GM21515 (cell line): Measurements from ENCODE around the gene VWA2.

Source experiments
- ATAC-seq: cut with Tn5 transposase; IDR thresholded peaks from one replicate; pipeline ENCODE4 v1.9.1; 2021; ENCODE audit not compliant: unreplicated experiment

The VWA2 gene, protein sequence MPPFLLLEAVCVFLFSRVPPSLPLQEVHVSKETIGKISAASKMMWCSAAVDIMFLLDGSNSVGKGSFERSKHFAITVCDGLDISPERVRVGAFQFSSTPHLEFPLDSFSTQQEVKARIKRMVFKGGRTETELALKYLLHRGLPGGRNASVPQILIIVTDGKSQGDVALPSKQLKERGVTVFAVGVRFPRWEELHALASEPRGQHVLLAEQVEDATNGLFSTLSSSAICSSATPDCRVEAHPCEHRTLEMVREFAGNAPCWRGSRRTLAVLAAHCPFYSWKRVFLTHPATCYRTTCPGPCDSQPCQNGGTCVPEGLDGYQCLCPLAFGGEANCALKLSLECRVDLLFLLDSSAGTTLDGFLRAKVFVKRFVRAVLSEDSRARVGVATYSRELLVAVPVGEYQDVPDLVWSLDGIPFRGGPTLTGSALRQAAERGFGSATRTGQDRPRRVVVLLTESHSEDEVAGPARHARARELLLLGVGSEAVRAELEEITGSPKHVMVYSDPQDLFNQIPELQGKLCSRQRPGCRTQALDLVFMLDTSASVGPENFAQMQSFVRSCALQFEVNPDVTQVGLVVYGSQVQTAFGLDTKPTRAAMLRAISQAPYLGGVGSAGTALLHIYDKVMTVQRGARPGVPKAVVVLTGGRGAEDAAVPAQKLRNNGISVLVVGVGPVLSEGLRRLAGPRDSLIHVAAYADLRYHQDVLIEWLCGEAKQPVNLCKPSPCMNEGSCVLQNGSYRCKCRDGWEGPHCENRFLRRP

DNA sequence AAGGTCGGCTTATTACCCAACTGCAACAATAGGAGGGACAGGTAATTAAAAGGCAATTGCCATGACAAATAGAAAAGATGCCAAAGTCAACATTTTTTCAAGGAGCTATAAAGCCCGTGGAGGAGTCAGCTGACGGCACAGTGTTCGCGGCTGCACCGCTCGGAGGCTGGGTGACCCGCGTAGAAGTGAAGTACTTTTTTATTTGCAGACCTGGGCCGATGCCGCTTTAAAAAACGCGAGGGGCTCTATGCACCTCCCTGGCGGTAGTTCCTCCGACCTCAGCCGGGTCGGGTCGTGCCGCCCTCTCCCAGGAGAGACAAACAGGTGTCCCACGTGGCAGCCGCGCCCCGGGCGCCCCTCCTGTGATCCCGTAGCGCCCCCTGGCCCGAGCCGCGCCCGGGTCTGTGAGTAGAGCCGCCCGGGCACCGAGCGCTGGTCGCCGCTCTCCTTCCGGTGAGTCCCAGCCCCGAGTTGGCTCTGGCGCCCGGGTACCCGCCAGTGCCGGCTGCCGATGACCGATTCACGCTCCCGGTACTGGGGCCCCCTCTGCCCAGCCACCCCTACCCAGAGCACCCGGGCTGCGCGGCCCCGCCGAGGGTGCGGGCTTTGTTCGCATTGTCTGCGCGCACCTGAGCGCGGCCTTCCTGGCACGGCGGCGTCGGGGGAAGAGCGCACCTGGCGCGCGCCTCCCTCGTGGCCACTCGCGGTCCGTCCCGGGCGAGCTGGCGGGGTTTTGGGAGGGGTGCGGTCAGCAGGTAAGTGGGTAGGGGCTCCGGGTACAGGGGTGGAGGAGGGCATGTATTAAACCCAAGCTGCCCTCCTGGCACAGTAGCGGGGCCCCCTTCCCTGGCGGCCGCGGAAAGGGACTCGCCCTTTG lies at the start of gene VWA2:
TSS of gene VWA2 (plus strand) at position 138 of the 877 bp plus-strand sequence. CDS start 9,460 bp downstream, outside the sequence.
- ATAC-seq, result no peak

DNA sequence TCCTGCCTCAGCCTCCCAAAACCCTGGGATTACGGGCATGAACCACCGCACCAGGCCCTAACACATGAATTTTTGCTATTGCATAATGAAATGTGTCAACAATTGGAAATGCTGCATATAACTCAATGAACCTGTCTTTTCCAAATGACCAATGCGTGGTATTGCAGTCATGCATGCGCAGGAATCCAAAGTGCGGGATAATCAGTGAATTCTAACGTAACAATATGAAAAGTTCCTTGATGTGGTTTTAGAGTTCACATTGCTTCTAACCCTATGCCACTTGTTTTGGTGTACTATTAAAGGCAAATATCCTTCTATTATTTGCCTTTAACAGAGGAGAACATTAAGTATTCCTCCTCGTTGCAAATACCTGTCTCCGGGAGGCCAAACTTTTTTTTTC lies 49.4 kb upstream of the VWA2 start:
- ATAC-seq, result no peak

DNA sequence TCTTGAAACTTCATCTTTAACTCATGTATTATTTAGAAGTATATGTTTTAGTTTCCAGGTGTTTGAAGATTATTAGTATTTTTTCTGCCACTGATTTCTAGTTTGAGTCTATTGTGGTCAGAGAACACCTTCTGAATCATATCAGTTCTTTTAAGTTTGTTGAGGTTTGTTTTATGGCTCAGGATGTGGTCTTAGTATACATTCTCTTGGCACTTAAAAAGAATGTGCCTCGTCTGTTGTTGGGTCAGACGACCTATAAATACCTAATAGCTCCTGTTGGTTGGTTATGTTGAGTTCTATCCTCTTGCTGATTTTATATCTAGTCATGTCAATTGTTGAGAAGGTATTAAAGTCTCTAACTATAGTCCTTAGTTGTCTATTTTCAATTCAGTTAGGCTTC lies 44.0 kb upstream of the VWA2 start:
- peak; percentile 80 for ATAC-seq

DNA sequence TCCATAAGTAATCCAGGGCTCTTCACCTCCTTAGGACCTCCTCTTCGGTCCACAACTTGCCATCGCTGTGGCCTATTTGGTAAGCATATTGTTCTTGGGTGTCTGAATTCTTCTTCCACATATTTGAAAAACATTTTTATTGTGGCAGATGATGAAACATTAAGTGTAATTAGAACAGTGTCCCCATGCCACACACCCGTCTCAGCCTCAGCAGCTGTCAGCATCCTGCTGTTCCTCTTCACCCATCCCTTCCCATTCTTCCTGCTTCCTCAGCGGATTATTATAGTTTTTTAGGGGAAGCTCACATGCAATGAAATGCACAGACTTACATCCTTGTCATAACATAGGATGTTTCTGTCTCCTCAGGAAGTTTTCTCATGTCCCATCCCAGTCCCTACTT lies 39.8 kb upstream of the VWA2 start:
- ATAC-seq, result no peak

DNA sequence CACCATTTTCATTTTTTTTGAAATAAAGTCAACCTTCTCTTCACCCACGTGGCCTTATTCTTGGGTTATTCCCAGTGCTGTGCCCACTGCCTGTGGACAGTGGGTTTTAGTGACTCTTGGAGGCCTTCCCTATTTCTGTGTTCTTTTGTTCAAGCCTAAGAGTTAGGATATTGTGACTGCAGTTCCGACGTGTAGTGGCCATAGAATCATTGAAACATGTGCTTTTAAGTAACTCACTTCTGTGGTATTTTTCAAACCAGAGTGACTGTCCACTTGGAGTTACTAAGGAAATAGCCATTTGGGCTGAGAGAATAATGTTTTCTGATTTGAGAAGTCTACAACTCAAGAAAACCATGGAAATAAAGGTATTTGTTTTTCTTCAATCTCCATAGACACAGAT lies 36.2 kb upstream of the VWA2 start:
- no peak for ATAC-seq

DNA sequence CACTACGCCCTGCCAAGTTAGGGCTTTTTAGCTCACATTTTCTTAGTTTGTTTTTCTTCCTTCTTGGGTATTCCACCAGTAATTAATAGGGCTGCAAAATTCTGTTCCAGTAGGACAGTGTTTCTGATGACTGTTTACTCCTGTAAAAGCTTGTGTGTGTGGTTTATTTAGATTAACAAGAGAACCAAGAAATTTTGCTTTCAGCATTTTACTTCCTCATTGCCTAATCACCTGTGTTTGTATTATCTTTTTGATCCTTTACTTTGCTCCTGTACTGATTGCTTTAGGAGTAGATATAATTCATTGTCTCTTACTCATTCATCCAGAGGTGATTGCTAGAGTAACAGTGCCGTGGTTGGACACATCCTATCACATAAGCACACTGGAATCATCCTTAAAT lies 32.2 kb upstream of the VWA2 start:
- no peak for ATAC-seq

DNA sequence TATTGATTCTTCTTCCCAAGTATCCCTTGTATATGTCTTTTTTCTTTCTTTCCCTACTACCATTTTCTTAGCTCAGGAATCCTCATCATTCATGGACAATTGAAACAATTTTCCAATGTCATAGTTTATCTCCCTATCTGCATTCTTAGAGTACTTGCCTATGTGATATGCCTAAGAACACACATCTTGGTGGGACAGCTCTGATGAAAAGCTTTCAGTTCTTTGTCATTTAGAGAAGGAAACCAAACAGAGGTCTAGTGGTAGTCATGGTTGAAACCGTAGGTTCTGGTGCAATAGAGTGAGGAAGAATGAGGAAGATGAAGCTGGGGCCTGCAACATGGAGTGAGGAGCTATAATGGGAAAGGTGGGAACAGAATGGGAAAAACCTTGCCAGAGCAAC lies 31.7 kb upstream of the VWA2 start:
- ATAC-seq, result no peak

DNA sequence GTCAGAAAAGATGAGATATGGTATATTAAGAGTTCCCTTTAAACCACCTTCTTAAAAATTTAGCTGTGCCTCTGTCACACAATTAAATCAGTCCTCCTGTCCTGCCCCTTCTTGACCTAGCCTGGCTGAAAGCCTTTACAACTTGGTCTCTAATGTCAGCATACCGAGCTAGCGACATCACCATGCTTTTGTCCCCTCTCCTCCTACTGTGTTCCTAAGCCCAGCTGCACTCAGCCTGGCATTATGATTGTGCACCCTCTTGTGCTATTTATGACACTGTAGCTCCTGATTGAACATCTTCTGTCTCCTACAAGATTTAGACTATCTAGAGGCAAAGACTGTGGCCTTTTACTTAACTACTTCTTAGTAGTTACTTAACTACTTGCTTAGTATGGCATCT lies 30.7 kb upstream of the VWA2 start:
- ATAC-seq, result no peak

DNA sequence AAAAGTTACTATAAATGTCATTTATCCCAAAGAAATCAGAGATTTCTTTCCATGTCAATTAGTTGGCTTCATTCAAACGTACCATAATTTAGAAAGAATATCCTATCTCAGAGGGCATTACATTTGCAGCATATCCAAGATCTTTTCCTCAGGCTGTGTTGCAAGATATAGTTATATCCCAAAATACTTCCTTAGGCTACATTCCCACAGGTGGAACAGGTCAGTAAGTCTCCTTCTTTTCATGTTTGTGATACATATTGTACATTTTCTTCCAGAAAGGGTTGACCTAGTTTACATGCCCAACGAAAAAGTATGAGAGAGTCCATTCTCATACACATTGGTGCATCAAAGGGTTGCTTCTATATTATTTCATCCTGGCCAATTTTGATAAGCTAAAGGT lies 26.9 kb upstream of the VWA2 start:
- no peak for ATAC-seq

DNA sequence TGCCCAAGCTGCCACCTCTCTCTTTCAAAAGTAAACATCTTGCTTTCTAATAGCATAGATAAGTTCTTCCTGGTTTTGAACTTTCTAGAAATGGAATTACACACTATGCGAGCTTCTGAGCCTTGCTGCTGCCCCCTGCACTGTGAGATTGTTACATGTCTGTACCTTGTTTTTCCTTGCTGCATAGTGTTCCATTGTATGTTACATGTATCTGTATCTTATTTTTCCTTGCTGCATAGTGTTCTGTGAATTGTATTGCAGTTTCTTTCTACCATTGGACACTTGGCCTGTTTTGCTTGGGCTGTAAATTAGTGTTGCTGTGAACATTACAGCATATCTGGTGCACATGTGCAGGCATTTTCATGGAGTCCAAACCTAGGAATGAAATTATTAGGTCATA lies 24.0 kb upstream of the VWA2 start:
- ATAC-seq, result no peak

DNA sequence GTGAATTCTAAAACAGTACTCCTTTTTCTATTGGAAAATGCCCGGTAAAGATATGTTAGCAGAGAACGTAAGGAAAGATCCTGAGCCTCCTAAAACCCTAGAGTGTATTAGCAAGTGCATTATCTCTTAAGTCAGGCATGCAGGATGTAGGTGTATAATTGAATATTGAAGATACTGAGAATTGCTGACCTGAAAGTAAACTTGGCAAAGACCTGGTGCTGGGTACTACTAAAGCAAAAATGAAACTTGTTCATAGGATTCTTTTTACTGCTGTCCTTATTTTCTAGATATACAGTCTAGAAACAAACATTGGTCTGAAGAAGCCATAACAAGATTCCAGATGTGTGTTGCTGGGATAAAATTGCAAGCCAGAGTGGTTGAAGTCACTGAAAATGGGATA lies 18.8 kb upstream of the VWA2 start:
- no peak for ATAC-seq

DNA sequence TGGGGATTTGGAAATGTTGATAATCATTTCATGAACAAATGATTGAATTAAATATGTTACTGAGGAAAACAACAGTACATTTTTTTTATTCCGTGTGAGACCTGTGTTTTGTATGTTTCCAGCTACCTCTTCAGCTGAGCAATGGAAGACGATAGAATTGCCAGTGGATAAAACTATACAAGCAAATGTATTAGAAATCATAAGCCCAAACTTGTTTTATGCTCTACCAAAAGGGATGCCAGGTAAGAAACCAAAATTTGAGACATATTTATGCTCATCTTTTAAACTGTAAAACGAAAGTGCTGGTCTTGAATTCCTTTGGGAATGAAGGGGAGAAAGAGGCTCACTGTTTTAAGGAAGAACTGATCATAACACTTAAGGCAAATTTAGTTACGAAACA lies 17.8 kb upstream of the VWA2 start:
- no peak for ATAC-seq

DNA sequence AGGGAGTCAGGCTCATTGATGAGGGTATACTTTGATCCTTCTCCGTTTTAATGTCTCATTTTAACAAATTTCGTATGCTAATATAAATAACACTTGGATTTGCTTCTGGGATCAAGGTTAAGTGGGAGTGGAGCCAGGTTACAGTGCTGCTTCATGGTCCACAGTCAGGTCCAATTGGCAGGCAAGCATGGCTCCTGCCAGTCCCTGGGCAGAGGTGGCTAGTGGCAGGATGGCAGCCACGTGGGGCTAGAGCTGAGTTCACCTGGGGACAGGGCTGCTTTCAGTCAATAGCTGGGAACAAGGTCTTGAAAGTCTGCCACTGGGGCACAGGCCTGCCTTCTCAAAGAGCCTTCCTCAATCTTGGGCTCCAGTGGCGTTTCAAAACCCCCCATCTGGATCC lies 16.0 kb upstream of the VWA2 start:
- no peak for ATAC-seq

DNA sequence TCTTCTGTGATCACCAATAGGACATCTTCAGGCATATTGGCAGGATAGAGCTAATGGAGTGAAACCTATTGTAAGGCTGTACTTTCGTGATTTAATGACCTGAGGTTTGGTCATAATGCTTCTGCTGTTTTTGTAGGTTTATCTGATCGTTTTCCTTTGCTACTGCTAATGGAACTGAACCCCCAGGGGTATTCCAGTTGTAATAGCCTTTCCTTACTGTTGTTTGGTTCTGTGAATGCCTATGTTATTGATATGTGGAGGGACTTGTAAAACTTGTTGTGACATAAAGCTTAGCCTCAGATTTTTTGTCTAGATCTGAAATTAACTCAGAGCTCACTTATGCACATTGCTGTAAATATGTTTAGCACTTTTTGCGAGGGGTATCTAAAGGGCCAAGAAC lies 10.9 kb upstream of the VWA2 start:
- no peak for ATAC-seq

DNA sequence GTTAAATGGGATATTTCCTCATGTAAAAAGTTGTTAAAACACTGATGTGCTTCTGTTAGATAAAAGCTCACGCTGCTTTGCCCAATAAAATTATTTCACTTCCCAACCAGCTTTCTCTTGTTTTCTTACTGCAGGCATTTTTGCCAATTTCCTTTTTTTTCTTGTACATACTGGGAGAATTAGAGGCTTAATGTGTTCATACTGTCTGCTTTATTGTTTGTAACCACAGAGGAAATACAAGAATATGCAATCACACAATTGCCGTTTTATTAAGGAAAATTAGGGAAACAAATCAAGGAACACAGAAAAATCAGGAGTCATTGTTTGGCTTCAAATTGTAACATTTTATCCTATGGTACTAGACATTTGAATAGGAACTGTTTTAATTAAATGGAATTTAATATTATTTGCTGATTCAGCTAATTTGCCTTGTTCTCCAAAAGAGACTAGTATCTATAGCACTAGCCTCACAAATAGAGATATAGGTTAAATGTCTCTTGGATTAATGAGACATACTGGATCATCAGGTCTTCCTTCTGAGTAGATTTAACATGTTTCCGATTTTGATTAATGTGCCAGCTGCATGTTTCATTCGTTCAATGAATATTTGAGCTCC lies 6.4 kb upstream of the VWA2 start:
- no peak for ATAC-seq

DNA sequence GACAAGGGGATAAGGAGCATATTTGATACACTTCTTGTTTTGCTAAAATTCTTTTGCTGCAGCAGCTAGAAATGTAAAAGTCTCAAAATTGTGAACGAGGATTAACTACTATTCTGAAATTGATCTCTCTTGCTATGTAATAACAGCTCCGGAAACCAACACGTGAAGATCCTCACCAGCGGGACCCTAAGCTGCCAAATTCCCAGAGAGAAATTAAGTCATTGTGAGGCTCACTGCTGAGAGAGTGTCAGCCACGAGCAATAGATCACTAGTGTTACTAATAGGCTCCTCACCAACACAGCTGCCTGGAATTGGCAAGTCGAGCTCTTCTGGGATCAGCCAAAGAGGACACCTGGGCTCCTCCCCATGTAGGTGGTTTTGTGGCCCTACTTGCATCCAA lies 5.6 kb upstream of the VWA2 start:
- ATAC-seq, result no peak

DNA sequence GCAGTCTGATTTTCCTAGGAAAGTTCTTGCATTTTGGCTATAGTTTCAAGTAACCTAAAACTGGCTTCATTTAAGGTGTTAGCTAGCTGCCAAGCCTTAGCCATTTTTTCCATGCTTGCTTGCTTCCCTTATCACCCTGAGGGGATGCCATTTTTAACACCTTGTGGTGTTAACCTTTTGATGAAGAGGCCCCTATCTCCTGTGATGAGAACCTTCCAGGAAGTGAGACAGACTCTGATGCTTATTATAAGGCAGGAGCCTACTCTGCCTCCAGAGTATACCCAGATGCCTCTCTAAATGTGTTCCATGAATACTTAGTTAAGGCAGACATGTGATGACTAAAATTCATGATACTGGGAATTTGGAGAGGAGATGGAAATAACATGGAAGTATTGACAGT lies 4.9 kb upstream of the VWA2 start:
- no peak for ATAC-seq

DNA sequence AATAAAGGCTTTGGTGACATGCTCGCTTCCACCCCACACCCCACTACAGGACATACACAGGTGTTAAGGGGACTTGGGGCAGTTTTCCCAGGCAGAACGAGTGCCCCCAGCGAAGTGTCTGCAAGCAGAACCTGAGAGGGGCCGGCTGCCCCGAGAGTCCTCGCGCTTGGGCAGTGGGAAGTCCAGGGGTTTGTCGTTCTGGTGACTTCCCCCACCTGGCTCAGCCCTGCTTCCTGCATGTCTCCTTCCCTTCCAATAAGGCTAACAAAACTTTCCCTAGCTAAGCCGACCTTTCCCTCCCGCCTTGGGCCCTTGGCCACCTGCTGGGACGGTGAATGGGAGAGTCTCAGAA lies 916 bp downstream of the VWA2 start:
- ATAC-seq, result no peak

DNA sequence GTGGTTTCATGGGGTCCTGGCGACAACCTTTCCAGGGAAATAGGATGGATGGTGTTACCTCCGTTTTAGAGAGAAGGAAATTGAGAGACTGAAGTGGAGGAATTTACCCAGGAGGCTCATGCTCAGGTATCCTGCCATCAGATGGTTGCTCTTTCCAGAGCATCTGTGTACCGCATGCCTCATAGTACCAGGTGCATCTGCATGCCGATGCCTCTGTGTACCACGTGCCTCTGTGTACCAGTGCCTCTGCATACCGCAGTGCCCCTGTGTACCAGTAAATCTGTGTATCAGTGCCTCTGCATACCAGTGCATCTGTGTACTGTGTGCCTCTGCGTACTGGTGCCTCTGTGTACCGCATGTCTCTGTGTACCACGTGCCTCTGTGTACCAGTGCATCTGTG lies 3.2 kb downstream of the VWA2 start:
- ATAC-seq, result no peak

DNA sequence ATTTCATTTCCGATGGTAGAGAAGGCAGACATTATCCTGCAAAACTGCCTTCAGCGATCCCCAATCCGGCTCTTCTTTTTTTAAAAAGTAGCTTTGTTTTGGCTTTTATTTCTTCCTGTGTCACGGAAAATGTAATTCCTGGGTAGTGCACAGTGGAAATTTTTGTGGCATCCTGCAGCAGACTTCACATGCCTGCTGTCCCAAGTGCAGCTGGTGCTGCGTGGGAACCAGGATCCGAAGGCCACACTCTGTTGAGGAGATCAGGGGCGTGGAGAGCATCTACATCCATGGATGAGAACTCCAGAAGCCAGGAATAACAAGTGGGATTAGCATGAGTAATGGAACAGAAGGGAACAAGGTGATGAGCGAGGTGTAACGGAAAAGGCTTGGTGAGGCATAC lies 4.6 kb downstream of the VWA2 start:
- ATAC-seq, result no peak

DNA sequence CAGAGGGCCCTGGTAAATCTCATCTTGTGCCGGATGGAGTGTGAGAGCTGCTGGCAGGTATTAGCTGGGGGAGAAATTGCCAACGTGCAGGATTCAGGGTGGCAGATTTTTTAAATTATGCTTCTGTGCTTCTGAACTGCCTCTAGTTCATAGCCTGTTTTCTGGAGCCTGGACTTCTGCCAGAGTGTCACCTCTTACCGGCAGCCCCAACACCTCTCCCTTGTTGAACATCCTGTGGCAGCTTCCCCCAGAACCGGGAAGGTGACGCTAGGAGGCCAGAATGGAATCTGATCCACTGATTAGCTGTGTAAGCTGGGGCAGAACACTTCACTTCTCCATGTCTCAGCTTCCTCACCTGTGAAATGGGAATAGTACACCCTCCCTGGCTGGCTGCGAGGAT lies 5.1 kb downstream of the VWA2 start:
- no peak for ATAC-seq
